Fibroblast of lung (primary cell): ENCODE measurements around the gene FRMD1. TPM values are rescaled to one million over a fixed set of nuclear protein-coding genes. Genes with fewer than 3 reads are reported as not detected.

Source experiments
- DNase-seq, 2 donors: peaks; one replicate each; pipeline versions ENCODE4 v3.0.0 to v3.0.0-alpha.2; 2010; ENCODE audit warnings: low read depth in 2 of 2
- H2AFZ ChIP-seq: 2 replicates; pipeline ENCODE4 v1.5.1; 2012; ENCODE audit warnings: low read length, control low read depth, inconsistent platforms
- H3K27ac ChIP-seq: 2 replicates; pipeline ENCODE4 v1.5.1; 2011; ENCODE audit warnings: low read length, control low read depth; ENCODE audit not compliant: insufficient read depth
- H3K27me3 ChIP-seq: 2 replicates; pipeline ENCODE4 v1.5.1; 2011; ENCODE audit warnings: mild to moderate bottlenecking, low read length; ENCODE audit not compliant: control insufficient read depth, insufficient read depth
- H3K36me3 ChIP-seq: 2 replicates; pipeline ENCODE4 v1.5.1; 2011; ENCODE audit warnings: low read length; ENCODE audit not compliant: control insufficient read depth, insufficient read depth
- H3K4me1 ChIP-seq: 2 replicates; pipeline ENCODE4 v1.5.1; 2011; ENCODE audit warnings: low read length; ENCODE audit not compliant: control insufficient read depth, insufficient read depth; ENCODE audit errors: extremely low read depth
- H3K4me2 ChIP-seq: 2 replicates; pipeline ENCODE4 v1.5.1; 2011; ENCODE audit warnings: low read length, control low read depth; ENCODE audit not compliant: insufficient read depth; ENCODE audit errors: extremely low read depth
- H3K4me3 ChIP-seq, 4 experiments: fragments of 200-600 bp in 1 of 4; sonication (generic) in 1 of 4; replicated peaks in 1 of 4; 2 replicates each; pipeline ENCODE4 v1.5.1; 2011 to 2016; ENCODE audit warnings: low read length in 4 of 4, low read depth in 3 of 4, mild to moderate bottlenecking in 3 of 4, control low read depth in 2 of 4, inconsistent platforms in 1 of 4, mixed read lengths in 1 of 4; ENCODE audit not compliant: insufficient read depth in 1 of 4; ENCODE audit errors: control extremely low read depth in 1 of 4
- H3K79me2 ChIP-seq: 2 replicates; pipeline ENCODE4 v1.5.1; 2012; ENCODE audit warnings: mild to moderate bottlenecking, low read length, inconsistent platforms; ENCODE audit not compliant: control insufficient read depth, insufficient read depth
- H3K9ac ChIP-seq: 2 replicates; pipeline ENCODE4 v1.5.1; 2011; ENCODE audit warnings: mild to moderate bottlenecking, low read length, control low read depth; ENCODE audit not compliant: insufficient read depth
- H3K9me3 ChIP-seq: 2 replicates; pipeline ENCODE4 v1.5.1; 2012; ENCODE audit warnings: low read depth, low read length; ENCODE audit not compliant: control insufficient read depth, insufficient read depth
- H4K20me1 ChIP-seq: 2 replicates; pipeline ENCODE4 v1.5.1; 2011; ENCODE audit warnings: low read length; ENCODE audit not compliant: control insufficient read depth, insufficient read depth; ENCODE audit errors: extremely low read depth
- CTCF ChIP-seq, 2 donors: IDR thresholded peaks in 1 of 2; conservative IDR thresholded peaks in 1 of 2; 1 replicate in 1 of 2; 2 replicates in 1 of 2; pipeline ENCODE4 v1.5.1; 2011 to 2012; ENCODE audit warnings: low read length in 2 of 2, control low read depth in 1 of 2, inconsistent platforms in 1 of 2, low read depth in 1 of 2, mild to moderate bottlenecking in 1 of 2
- EZH2 ChIP-seq: IDR thresholded peaks from 2 replicates; pipeline ENCODE4 v1.5.1; 2012; ENCODE audit warnings: low read length, control low read depth, mild to moderate bottlenecking; ENCODE audit errors: missing control alignments
- polyA plus RNA-seq, 2 donors: library from polyadenylated mRNA; depleted of rRNA in 1 of 2; stranded (reverse) in 1 of 2; unstranded in 1 of 2; fragments of >200 nt; gene quantifications; 2 replicates each; pipeline ENCODE4 v1.2.1, GENCODE V29; 2011 to 2012; ENCODE audit warnings: missing spikeins in 1 of 2
- total RNA-seq: library from RNA; depleted of rRNA; stranded (reverse); fragments of >200 nt; gene quantifications from 2 replicates; pipeline ENCODE4 v1.2.1, GENCODE V29; 2014

FRMD1 gene
- total and polyA plus RNA-seq, 2 donors (not counting 1 experiment from before 2014, with no cell fraction given): not detected

- Histone ChIP-seq H3K79me2 (no peaks in the 10 kb centered on the region), H3K27ac (no peak overlapping the region), H3K4me2 (no peak overlapping the region), H3K36me3 (no peaks in the 10 kb centered on the region), H3K9ac (no peak overlapping the region), H3K9me3 (no peaks in the 10 kb centered on the region), H3K4me3 (no peak overlapping the region), H3K27me3 (no peaks in the 10 kb centered on the region), H4K20me1 (no peaks in the 10 kb centered on the region), H3K4me1 (no peaks in the 10 kb centered on the region), H2AFZ (no peak overlapping the region)
- peak in 1 of 2 donors; percentile 46 for DNase-seq
- TF ChIP-seq CTCF (conservative IDR thresholded peaks at IDR 0.05 in 1 of 2, IDR thresholded peaks at IDR 0.05 in 1 of 2; ENCODE audit: low read depth in 1 of 2, low read length in 2 of 2) (no peak), EZH2 (no peak)
These were observed 28.7 kb downstream of the FRMD1 start for GRCh38 chr6:168050225-168050880.

GRCh38 chr6:168049706-168050224 is 29.2 kb downstream of the FRMD1 start:
- Histone ChIP-seq H3K4me2 (no peak overlapping the region), H3K79me2 (no peaks in the 10 kb centered on the region), H3K9ac (no peak overlapping the region), H3K36me3 (no peaks in the 10 kb centered on the region), H3K4me1 (no peaks in the 10 kb centered on the region), H3K27ac (no peak overlapping the region), H3K9me3 (no peaks in the 10 kb centered on the region), H3K27me3 (no peaks in the 10 kb centered on the region), H3K4me3 (no peak overlapping the region), H4K20me1 (no peaks in the 10 kb centered on the region), H2AFZ (no peak overlapping the region)
- TF ChIP-seq EZH2 (no peak), CTCF (conservative IDR thresholded peaks at IDR 0.05 in 1 of 2, IDR thresholded peaks at IDR 0.05 in 1 of 2; ENCODE audit: low read depth in 1 of 2, low read length in 2 of 2) (no peak)
- DNase-seq: no peak

- TF ChIP-seq CTCF (conservative IDR thresholded peaks at IDR 0.05 in 1 of 2, IDR thresholded peaks at IDR 0.05 in 1 of 2; ENCODE audit: low read depth in 1 of 2, low read length in 2 of 2) (no peak), EZH2 (no peak)
- no peaks in the 10 kb centered on the region for H3K79me2 ChIP-seq
- H3K36me3 ChIP-seq: no peaks in the 10 kb centered on the region
- H3K9me3 ChIP-seq: no peaks in the 10 kb centered on the region
- no peak overlapping the region for H3K4me3 ChIP-seq
- H3K27ac ChIP-seq: no peak overlapping the region
- no peak overlapping the region for H2AFZ ChIP-seq
- H3K9ac ChIP-seq: no peak overlapping the region
- H3K27me3 ChIP-seq: no peaks in the 10 kb centered on the region
- no peaks in the 10 kb centered on the region for H4K20me1 ChIP-seq
- H3K4me2 ChIP-seq: no peak overlapping the region
- no peak for DNase-seq
- no peaks in the 10 kb centered on the region for H3K4me1 ChIP-seq
These were observed 29.7 kb downstream of the FRMD1 start for GRCh38 chr6:168049277-168049676.
